Stimulated activated naive CD4-positive, alpha-beta T cell (primary cell): Measurements from ENCODE around the gene HAPLN3.

ENCODE experiments used
- DNase-seq, 6 experiments: peaks; one replicate each; lab custom pipeline; 2025; lab: John Stamatoyannopoulos, UW

Gene HAPLN3

DNA sequence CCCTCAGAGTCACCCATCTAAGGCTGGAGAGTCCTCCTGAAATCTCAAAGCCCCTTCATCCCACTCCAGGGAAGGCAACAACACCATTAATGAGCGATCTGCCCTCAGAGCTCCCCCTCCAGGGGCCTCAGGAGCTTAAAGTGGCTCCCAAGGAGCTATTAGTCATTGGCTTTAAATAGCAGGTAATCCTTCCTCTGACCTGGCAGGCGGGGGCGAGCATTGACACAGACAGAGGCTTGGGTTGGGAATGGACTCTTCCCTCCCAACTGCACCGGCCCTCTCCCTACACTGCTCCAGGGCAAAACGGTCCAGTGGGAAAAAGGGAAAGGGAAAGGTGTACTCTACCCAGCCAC is 16.4 kb upstream of the HAPLN3 start:
- no peak for DNase-seq

DNA sequence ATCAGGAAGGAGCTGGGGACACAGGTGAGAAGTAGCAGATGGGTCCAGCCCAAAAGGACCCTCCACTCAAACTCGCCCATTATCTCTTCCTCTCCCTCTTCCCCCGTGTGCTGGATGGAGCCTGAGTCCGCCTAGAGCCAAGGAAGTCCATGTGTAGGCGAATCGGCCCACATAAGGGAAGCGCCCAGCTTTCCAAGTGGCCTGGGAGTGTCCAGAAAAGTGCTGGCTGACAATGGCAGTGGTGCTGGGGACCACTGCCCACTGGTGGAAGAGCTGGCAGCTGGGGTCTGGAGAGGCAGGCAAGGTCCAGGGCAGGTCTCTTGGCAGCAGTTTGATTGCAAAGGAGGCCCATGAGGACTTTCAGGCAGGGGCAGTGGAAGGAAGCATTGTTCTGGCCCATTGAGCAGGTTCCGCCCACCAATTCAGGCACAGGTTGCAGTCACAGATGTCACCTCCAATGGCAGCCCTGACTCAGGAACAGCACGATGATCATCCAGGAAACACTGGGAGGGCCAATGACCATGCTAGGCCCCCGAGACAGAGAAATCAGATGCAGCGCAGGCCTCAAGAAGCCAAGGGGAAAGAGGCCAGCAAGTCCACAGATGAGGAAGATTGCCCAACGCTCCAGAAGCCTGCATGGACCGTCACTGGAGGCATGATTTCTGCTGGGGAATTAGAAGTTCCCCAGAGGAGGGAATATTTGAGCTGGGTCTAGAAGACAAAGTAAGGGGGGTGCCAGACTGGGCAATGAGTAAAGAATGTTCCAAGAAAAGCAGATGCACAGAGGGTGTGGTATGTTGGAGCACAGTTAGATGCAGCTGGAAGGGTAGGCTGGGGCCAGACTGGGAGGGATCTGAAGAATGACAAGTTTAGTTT is 14.8 kb upstream of the HAPLN3 start:
- no peak for DNase-seq

DNA sequence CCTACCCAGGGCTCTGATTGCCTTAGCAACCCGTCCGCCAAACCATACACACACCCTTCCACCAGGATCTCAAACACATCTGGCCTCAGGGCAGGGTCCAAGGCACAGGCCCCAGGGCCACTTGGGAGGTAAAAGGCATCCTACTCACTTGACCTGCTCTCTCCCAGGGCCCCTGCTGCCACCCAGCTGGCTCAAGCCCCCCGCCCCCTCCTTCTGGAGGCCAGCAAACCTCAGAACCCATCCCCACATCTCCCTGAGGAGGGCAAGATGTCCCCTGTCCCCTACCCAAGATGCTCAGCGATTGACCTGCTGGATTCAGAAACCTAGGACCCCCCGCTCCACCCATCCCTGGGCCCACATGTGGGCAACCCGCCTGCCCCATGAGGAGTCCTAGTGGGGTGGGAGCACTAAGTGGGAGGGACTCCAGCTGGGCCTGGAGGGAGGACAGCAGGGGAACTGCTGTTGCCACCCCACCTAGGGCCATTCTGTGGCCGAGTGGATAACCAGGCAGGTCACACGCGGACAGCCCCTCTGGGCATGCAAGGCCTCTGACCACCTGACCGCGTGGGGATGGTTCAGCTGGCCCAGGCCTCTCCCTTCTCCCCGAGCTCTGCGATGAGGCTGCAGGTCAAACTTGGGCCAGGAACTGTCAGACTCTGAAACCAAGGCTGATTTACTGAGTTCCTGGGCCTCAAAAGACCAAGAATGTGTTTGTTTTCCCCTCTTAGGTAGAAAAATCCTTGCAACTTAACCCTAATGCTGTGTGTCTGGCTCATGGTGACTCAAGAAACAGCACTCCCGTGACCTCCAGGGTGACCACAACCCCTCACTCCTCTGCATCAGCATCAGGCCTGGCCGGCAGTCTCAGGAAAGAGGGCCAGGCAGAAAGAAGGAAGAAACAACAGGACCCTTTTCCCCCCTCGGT is 13.6 kb upstream of the HAPLN3 start:
- DNase-seq = no peak

DNA sequence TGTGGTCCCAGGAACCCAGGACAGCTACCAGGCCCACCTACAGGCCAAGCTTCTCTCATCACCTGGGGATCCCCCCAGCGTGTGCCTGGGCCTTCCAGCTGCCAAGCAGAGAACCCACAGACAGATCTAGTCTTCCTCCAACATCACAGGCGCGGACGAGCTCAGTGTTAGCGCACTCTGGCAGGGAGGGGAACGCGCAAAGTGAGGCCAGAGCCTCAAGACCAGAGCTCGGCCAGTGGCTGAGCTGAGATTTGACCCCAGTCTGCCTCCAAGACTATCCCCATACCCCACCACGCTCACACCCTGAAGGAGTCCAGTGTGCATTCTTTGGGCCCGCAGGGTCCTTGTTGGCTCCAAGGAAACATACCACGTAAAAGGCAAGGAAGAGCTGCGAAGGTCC is 12.8 kb upstream of the HAPLN3 start:
- no peak for DNase-seq

DNA sequence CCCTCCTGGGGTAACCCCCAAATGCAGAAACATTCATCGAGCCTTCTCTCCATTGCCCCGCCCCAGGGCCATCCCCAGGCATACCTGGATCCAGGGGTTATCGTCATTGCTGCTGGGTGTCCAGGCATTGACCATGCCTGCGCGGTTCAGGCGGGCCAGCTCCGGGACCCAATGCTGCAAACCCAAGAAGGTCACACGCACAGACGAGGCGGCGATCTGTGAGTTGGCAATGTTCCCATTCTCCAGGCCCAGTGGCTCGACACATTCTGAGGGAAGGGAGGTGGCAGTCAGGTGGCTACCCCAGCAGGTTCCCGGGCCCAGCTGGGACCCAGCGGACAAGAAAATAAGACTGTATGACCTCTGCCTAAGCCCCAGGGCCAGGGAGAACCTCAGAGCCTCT is 11.8 kb upstream of the HAPLN3 start:
- no peak for DNase-seq

DNA sequence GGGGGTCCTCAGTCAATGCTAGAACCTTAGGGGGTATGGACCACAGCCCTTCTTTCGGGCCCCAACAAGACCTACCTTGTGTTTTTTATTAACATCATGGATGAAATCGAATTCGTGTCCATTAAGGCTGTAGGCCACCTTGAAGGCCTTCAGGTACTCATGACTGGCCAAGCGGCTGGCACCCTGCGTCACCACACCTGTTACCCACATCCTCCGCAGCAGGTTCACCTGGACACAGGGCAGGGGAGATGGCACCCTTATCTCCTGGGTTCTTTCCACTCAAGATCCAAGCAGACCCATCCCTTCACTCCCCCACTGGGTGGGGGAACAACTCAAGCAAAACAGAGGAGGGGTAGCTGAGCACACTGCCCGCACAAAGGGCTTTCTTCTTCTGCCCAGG is 11.2 kb upstream of the HAPLN3 start:
- no peak for DNase-seq

DNA sequence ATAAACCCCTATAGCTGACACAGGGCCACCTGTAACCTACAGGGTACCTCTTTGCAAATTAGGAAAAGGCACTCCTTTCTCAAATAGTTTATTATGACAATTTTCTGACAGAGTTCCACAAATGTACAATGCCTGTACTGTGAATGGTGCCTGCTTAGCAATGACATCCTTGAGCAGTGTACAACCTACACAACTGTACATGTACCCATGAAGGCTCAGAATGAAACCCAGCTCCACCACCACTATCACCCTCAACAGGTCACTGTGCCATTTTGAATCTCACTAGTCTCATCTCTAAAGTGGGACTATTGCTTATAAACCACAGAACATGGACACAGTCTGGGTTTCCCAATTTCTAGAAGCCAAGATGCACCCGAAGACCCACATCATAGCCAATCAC is 10.8 kb upstream of the HAPLN3 start:
- no peak for DNase-seq

DNA sequence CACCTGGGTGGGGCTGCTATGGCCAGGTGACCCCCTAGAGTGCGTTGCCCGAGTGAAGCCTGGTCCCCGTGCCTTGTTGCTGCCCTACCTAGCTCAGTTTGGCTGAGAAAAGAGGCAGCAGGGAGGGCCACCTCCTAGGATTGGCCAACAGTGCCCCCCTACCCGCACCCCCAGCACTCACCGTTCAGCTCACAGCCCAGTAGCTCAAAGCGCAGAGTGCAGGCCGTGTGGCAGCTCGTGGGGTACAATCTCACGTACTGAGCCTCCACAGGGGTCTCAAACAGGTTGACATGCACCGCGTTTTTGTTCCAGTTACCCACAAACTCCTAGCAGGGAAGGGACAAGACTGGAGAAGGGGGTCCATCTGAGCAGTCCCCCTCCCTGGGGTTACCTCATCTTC is 10.2 kb upstream of the HAPLN3 start:
- DNase-seq = no peak

DNA sequence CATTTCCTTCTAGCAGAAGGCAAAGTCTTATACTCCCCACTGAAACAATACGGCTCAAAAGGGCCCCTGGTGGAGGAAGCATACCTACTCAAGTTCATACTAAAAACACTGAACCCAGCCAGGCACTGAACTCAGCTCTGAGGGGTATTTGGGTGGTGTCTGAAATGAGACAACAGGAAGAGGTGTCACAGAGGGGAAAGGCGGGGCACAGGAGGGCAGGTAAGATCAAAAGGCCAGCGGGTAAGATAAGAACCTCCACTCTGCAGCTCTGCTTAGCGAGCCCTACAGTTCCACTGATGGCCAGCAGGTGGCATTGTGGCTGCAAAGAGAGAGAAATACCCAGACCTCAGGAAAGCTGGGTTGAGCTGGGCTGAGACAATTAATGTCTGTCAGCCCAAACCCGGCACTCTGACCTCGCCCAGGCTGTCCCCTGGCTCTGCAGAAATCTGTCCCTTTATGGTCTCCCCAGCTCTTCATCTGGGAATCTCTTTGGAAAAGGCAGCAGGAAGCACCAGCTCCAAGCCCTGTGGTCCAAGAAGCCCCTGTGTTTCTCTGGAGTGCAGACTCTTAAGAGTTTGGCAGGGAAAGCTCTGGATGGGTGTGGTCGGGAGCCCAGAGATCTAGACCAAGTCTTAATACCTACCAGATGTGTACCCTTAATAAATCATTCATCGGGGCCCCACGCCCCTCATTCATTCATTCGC is 9.4 kb upstream of the HAPLN3 start:
- DNase-seq = peak; percentile 89 to 98 (median 96)

DNA sequence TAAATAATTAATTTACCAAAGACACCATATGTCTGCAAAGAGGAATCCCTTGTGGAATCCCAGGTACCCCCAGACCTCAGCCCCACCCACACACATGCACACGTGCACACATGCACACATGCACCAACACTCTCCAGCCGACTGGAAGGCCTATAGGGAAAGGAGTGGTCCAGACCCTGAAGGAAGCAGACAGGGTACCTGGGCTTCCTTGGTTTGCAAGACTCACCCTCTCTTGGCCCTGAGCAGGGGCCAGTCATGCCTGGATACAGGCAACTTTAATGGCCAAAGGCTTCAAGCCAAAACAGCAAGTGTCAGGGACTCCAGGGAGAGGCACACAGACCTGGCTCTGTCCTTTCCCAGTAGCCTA is 8.9 kb upstream of the HAPLN3 start:
- DNase-seq = no peak

DNA sequence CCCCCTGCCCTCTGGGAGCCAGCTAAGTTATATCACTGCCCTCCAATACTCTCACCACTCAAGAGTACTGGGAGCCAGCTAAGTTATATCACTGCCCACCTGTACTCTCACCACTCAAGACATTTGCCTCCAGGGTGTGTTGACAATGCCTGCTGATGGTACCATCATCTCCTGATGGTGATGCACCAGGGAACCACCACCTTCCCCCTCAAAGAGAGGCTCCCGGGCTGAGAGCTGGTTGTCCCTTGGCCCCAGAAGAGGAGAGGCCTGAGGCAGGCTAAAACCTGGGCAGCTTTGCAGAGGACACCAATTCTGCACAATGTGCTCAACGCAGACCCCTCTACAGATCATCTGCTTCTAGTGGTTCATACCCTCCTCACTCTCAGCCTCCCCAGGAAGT is 7.5 kb upstream of the HAPLN3 start:
- DNase-seq = no peak

DNA sequence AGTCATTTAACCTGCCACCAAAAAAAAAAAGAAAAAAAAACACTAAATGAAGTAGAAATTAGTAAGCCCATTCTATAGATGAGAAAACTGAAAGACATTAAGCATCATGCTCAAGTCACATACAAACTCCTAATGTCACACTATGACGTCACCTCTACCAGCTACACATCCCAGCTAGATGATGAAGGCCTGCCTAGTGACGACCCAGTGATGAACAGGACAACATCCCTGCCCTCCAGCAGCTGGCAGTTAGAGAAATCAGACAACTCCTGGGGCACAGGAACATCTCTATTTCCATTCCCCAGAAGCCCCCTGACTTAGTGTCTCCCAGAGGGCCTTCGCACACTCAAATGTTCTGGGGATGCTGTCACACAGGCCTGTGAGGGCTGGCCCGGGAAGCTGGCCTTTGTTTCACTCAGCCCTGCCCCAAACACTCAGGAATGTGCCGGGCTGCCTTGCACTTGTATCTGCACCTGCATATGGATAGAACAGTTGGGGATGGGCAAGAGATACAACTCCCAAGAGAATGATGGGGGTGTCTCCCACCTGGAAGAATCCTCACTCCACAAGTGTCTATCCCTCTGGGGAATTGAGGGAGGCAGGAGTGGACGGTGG is 7.0 kb upstream of the HAPLN3 start:
- no peak for DNase-seq

DNA sequence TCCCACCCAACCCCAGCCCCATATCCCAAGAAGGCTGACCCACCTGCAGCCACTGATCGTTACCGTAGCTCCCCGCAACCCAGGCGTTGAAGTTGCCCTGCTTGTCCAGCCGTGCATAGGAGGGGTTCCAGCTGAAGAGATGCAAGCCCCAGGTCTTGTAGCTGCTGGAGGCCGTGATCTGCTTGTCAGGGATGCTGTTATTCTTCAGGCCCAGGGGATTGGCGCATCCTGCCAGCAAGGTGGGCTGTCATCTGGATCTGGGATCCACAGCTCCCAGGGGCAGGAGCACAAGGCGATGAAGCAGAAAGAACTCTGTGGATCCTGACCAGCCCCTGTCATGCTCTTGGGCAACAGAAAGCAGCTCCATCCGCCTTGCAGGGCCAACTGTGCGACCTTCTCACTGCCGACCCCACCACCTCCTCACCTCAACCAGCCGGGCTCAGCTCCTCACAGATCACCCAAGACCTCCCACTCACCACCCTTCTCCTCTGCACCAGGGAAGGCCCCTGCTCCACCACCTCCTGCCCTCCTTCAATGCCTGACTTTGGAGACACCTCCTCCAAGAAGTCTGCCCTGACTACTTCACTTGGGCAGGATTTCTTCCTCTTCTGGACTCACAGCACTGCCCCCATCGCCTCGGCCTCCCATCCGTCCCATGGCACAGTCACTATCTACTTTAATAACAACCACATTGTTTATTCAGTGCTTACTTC is 6.3 kb upstream of the HAPLN3 start:
- no peak for DNase-seq

DNA sequence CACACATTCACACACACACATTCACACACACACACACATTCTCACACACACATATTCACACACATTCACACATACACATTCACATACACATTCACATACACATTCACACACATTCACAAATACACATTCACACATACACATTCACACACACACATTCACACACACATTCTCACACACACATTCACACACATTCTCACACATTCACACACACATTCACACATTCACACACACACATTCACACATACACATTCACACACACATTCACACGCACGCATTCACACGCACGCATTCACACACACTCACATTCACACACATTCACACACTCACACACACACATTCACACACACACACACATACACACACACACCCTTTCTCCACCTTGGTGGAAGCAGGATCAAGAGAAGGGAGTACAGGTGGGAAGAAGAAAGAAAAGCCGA is 5.7 kb upstream of the HAPLN3 start:
- DNase-seq = no peak

DNA sequence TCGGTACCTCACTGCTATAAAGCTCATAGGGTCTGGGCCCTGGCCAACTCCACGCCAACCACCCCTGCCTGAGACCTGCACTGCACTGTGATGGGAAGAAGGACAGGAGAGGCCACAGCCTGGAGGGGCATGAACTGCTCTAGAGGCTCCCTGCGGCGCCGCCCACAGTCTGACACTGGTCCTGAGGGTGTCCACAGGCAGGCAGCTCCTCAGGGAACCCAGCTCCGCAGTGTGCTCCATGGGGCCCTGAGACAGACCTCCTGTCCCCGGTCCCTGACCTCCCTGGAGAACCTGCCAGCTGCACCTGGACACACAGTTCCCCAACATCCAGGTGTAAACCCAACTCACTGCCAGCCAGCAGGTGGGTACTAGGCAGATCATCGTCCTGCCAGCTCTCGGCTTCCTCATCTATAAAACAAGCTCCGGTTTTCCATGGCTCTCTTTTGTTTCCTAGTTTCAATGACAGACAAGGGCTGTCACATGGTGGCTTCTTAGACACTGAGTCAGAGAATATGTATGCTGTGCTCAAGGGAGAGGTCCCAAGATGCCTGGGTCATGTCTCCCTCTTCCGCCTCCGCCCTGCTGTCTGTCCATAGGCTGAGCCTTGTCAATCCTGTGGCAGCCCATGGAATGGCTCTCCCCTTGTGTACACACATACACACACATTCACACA is 5.1 kb upstream of the HAPLN3 start:
- DNase-seq = no peak

DNA sequence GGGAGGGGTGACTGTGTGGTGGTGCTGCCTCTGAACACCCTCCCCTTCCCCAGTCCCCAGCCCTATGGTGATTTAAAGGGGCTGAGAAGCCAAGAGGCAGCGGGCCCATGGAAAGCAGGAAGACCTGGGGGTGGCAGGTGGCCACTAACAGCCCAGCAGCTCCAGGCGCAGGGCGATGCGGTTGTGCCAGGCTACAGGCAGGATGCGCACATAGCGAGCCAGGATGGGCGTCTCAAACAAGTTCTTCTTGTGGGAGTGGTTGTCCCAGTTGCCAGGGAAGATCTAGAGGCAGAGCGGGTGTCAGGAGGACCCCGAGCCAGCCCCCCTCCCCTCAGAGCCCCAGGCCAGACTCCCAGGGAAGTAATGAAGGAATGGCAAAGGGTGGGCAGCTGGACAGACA is 3.9 kb upstream of the HAPLN3 start:
- DNase-seq = no peak

DNA sequence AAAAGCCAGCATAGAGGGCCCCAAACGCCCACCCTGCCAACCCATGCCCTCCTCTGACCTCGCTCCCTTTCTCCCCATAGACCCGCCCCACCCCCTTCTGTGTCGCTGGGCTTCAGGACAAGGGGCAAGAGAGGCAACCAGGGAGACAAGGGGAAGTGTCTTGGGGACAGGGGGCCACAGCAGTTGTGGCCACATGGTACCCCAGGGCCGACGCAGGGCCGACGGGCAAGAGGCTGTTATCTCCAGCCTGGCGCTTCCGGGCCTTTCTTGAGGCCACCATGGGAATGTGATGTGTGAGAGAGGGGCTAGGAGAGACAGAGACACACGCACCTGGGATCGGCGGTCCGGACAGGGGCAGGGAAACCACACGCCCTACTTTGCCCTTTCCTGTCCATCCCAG is 3.4 kb upstream of the HAPLN3 start:
- no peak for DNase-seq

DNA sequence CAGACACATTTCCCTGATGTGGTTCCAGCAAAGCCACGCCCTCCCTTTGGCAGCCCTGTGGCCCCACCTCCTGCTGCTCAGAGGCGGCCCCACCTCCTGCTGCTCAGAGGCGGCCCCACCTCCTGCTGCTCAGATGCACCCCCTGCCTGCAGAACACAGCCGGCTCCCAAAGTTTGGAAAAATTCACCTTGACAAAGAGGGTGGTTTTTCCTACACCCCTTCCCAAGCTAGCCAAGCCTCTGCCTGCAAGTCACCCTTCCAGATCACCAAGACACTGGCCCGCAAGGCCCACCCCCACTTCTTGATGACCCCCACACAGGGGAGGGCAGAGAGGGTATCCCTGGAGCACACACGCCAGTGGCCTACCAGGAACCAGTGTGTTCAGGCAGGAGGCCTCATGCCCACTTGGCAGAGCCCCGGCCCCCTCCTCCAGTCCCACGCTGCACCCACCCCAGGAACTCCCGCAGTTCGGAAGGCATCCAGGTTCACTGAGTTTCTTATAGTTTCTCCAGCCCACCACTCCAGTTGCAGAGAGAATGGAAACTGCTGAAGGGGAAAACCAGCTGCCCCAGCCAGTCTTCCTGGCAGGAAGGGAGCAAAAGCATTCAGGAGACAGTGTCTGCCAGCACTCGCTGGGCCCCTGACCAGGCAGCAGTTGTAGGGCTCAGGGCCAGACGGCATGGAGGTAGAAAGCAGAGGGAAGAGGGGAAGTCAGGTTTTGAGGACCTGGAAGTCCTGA is 2.3 kb upstream of the HAPLN3 start:
- peak in 5 of 6 experiments; percentile 67 to 78 (median 77) for DNase-seq

DNA sequence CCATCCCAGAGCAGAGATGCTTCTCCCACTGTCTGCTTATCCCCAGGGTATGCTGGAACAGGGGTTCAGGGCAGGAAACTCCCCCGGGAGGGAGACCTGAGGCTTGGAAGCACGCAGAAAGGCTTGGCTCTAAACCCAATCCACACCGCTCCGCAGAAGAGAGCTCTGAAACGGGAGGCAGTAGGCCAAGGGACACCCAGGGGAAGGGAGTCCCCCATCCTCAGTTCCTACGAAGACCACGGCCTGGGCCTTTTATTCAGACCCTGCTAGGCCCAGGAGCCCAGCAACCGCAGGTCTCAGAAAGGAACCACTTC is 1.8 kb upstream of the HAPLN3 start:
- DNase-seq = peak in 1 of 6 experiments; percentile 76

DNA sequence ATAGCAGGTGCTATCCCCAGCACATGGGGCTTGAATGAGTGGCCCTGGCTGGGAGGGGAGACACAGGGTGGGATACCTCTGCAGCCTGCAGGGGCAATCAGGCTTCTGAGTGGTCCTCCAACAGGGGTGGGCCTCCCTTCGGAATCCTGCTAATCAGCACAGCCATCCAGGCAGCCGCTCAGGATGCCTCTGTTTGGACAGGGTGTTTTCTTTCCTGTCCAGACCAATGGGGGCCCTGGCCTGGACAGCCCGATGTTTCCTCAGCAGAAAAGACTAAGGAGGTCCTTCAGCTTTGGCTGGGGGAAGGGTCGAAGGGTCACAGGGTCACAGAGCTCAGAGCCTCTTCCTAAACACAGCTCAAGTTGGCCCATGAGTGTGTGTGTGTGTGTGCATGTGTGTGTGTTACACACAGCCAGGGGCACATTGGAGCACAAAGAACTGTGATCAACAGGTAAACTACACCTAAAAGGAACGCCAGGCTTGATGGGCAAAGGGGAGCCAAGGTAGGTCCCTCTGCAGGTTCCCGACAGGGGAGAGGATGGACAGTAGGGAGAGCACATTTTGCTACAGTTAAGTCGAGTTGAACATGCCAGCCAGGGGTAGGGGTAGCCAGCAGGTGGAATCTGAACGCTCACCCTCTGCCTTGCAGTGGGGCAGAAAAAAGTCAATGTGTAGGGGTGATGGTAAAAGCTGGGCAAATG is 1.1 kb upstream of the HAPLN3 start:
- DNase-seq = peak in 2 of 6 experiments; percentile 33 to 58
